Breast epithelium (tissue), 4 donors: ENCODE data around the gene CD300A. TPM values are rescaled to one million over a fixed set of nuclear protein-coding genes. Genes with fewer than 3 reads are reported as not detected.

Source experiments
- DNase-seq, 2 donors: peaks; one replicate each; pipeline ENCODE4 v3.0.0-alpha.2; 2019; ENCODE audit warnings: low spot score in 2 of 2
- H3K27ac ChIP-seq, 2 donors: fragments of 200-600 bp; sonication (generic) in 1 of 2; one replicate each; pipeline ENCODE4 v1.5.1; 2016 to 2019; ENCODE audit warnings: mild to moderate bottlenecking in 1 of 2
- H3K27me3 ChIP-seq, 2 donors: fragments of 200-600 bp; sonication (generic) in 1 of 2; one replicate each; pipeline versions ENCODE4 v1.5.1 to v1.6.0; 2017 to 2019; ENCODE audit warnings: control low read depth in 1 of 2, mild to moderate bottlenecking in 1 of 2
- H3K36me3 ChIP-seq: fragments of 200-600 bp; one replicate; pipeline ENCODE4 v1.5.1; 2019
- H3K4me1 ChIP-seq, 2 donors: fragments of 200-600 bp; sonication (generic); one replicate each; pipeline ENCODE4 v1.5.1; 2016 to 2019; ENCODE audit warnings: control low read depth in 1 of 2
- H3K4me3 ChIP-seq, 3 donors: fragments of 200-600 bp; sonication (generic); 1 replicate in 2 of 3; 2 replicates in 1 of 3; pipeline ENCODE4 v1.5.1; 2016 to 2019; ENCODE audit warnings: mild to moderate bottlenecking in 3 of 3, moderate library complexity in 2 of 3
- H3K9me3 ChIP-seq, 2 donors: fragments of 200-600 bp; sonication (generic) in 1 of 2; one replicate each; pipeline ENCODE4 v1.5.1; 2016 to 2019; ENCODE audit warnings: control low read depth in 1 of 2
- CTCF ChIP-seq, 3 donors: fragments of 450-650 bp; IDR thresholded peaks; one replicate each; pipeline ENCODE4 v1.5.1; 2016 to 2017; ENCODE audit warnings: antibody characterized with exemption in 3 of 3, mild to moderate bottlenecking in 3 of 3, moderate library complexity in 3 of 3
- POLR2A ChIP-seq: fragments of 450-650 bp; IDR thresholded peaks from one replicate; pipeline ENCODE4 v1.6.1; 2016; ENCODE audit warnings: antibody characterized with exemption, mild to moderate bottlenecking, moderate library complexity
- POLR2AphosphoS5 ChIP-seq, 3 donors: sonication (generic); formaldehyde crosslinking; IDR thresholded peaks; one replicate each; pipeline ENCODE4 v1.6.1; 2017; ENCODE audit warnings: antibody characterized with exemption in 3 of 3
- intact Hi-C: fragments of 100-400 bp; cut with DNase I; formaldehyde crosslinking; loops from one replicate; pipeline ENCODE4 v1.15.1; 2023; ENCODE audit warnings: low total_unique reads
- total RNA-seq, 3 donors: library from RNA; depleted of rRNA; stranded (reverse); fragments of >200 nt; gene quantifications; one replicate each; pipeline ENCODE4 v1.1.0, GENCODE V29; 2016

The CD300A gene
- total RNA-seq, 3 donors from 2014 or later = 6.2 to 15.7 (median 10.2) TPM

DNA sequence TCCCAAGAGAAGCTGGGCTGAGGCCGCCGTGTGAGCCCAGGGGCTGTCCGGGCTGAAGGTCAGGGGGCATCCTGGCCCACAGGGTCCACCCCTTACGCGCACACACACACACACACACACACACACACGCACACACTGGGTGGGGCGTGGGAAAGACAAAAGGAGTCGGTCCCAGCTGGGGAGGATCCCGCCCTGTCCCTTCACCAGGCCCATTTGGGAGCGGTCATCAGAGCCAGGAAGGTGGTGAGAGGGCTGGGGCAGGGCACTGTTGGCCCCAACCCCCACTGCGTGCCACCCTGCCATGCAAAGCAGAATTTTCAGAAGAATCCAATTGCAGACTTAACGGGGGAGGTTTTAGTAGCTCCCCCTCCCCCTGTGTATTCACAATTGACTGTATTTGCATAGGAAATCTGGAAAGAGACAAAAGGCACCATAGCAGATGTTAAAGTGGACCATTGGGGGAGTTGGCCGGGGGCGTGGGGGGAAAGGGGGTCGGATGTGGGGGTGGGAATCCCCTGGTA, 11.3 kb upstream of the CD300A start:
- intact Hi-C loops = loop anchor here (5.0 kb wide), 1 partner anchor 78 kb away; no protein-coding TSS in a partner anchor
- no peaks in the 10 kb centered on the region for H3K9me3 ChIP-seq
- TF ChIP-seq POLR2A (no peak), POLR2AphosphoS5 (IDR thresholded peaks at IDR 0.05) (no peak), CTCF (IDR thresholded peaks at IDR 0.05) (no peak)
- no peaks in the 10 kb centered on the region for H3K36me3 ChIP-seq
- DNase-seq = no peak
- peak overlapping the region; percentile 87 to 90 for H3K27ac ChIP-seq
- H3K27me3 ChIP-seq = no peaks in the 10 kb centered on the region
- H3K4me3 ChIP-seq = no peak overlapping the region
- H3K4me1 ChIP-seq = peaks cover 5 to 12% of the 10 kb centered on the region in 2 donors

DNA sequence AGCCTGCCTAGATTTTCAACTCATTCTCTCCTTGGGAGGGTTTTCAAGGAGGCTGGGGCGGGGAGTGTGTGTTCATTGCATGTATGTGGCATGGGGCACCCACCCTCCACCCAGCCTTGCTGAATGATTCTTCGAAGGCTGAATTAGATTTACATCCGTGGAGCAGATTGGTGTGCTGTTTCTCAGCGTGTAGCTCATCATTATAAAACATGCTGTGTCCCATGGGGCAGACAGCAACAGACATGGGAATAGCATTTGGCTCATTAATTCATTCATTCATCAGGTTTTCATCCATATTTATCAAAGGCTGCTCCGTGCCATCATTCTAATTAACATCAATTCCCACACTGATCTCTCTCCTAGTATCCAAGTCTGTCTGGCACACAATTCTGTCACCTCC, 10.6 kb upstream of the CD300A start:
- Histone ChIP-seq H3K27ac (no peak overlapping the region), H3K4me3 (no peak overlapping the region), H3K4me1 (peaks cover 5 to 12% of the 10 kb centered on the region in 2 donors), H3K9me3 (no peaks in the 10 kb centered on the region), H3K27me3 (no peaks in the 10 kb centered on the region), H3K36me3 (no peaks in the 10 kb centered on the region)
- intact Hi-C loops = loop anchor here (5.0 kb wide), 1 partner anchor 79 kb away; no protein-coding TSS in a partner anchor
- DNase-seq = no peak
- no peak for TF ChIP-seq POLR2A
- no peak for TF ChIP-seq POLR2AphosphoS5 (IDR thresholded peaks at IDR 0.05)
- TF ChIP-seq CTCF (IDR thresholded peaks at IDR 0.05) = no peak

GRCh38 chr17:74457146-74457819, 9.2 kb upstream of the CD300A start:
- Histone ChIP-seq H3K4me3 (no peak overlapping the region), H3K27ac (no peak overlapping the region), H3K4me1 (peaks cover 5 to 11% of the 10 kb centered on the region in 2 donors), H3K27me3 (no peaks in the 10 kb centered on the region), H3K9me3 (no peaks in the 10 kb centered on the region), H3K36me3 (no peaks in the 10 kb centered on the region)
- intact Hi-C loops = loop anchor here (5.0 kb wide), 1 partner anchor 80 kb away; no protein-coding TSS in a partner anchor
- peak; percentile 87 to 98 (median 98) for TF ChIP-seq CTCF (IDR thresholded peaks at IDR 0.05)
- TF ChIP-seq POLR2AphosphoS5 (IDR thresholded peaks at IDR 0.05) = peak in 2 of 3 donors; percentile 28 to 47
- TF ChIP-seq POLR2A = no peak
- peak; percentile 63 to 77 for DNase-seq

- H3K4me3 ChIP-seq = no peak overlapping the region
- H3K4me1 ChIP-seq = peaks cover 5 to 7% of the 10 kb centered on the region in 2 donors
- no peaks in the 10 kb centered on the region for H3K9me3 ChIP-seq
- no peaks in the 10 kb centered on the region for H3K27me3 ChIP-seq
- no peak for TF ChIP-seq POLR2A
- intact Hi-C loops = loop anchor here (5.0 kb wide), 1 partner anchor 80 kb away; no protein-coding TSS in a partner anchor
- no peaks in the 10 kb centered on the region for H3K36me3 ChIP-seq
- no peak for DNase-seq
- no peak overlapping the region for H3K27ac ChIP-seq
These were observed 8.6 kb upstream of the CD300A start for GRCh38 chr17:74457820-74458166.

GRCh38 chr17:74458835-74459234, 7.6 kb upstream of the CD300A start:
- no peak overlapping the region for H3K4me3 ChIP-seq
- intact Hi-C loops = loop anchor here (5.0 kb wide), 1 partner anchor 82 kb away; no protein-coding TSS in a partner anchor
- H3K27ac ChIP-seq = no peak overlapping the region
- DNase-seq = peak in 1 of 2 donors; percentile 75
- no peaks in the 10 kb centered on the region for H3K27me3 ChIP-seq
- TF ChIP-seq POLR2A = no peak
- no peak for TF ChIP-seq CTCF (IDR thresholded peaks at IDR 0.05)
- TF ChIP-seq POLR2AphosphoS5 (IDR thresholded peaks at IDR 0.05) = no peak
- no peaks in the 10 kb centered on the region for H3K9me3 ChIP-seq
- no peaks in the 10 kb centered on the region for H3K36me3 ChIP-seq
- H3K4me1 ChIP-seq = peaks cover 0 to 7% of the 10 kb centered on the region in 2 donors
